Pancreas (tissue), 10 donors: Measurements from ENCODE around the gene FLT1. TPM values are rescaled to one million over a fixed set of nuclear protein-coding genes. Genes with fewer than 3 reads are reported as not detected.

Experiments
- ATAC-seq, 4 donors: fragments of 200-7000 bp; cut with Tn5 transposase; one replicate each; pipeline versions ENCODE4 v1.8.0 to v1.9.1; 2020; ENCODE audit warnings: mild to moderate bottlenecking in 4 of 4, moderate library complexity in 4 of 4
- DNase-seq, 6 donors: peaks; one replicate each; pipeline ENCODE4 v3.0.0-alpha.2; 2020
- FAIRE-seq: peaks from 2 replicates; lab custom pipeline; 2012; peaks lifted over from hg19 to GRCh38; lab: Jason Lieb, UNC
- H3K27ac ChIP-seq, 4 donors: fragments of 200-600 bp; sonication (generic); 1 replicate in 3 of 4; 2 replicates in 1 of 4; pipeline versions ENCODE4 v1.5.0 to v1.8.0; 2020
- H3K27me3 ChIP-seq, 4 donors: fragments of 200-600 bp; one replicate each; pipeline ENCODE4 v1.8.0; 2021
- H3K36me3 ChIP-seq, 3 donors: fragments of 200-600 bp; sonication (generic) in 1 of 3; one replicate each; pipeline versions ENCODE4 v1.5.0 to v1.8.0; 2020 to 2021
- H3K4me1 ChIP-seq, 3 donors: fragments of 200-600 bp; one replicate each; pipeline ENCODE4 v1.8.0; 2021
- H3K4me3 ChIP-seq, 4 donors: fragments of 200-600 bp; sonication (generic) in 2 of 4; one replicate each; pipeline versions ENCODE4 v1.5.0 to v1.8.0; 2020 to 2021
- H3K9me3 ChIP-seq, 4 donors: fragments of 200-600 bp; one replicate each; pipeline ENCODE4 v1.8.0; 2021
- CTCF ChIP-seq, 4 donors: fragments of 200-600 bp; sonication (generic) in 3 of 4; IDR thresholded peaks; one replicate each; pipeline versions ENCODE4 v1.5.0 to v1.8.0; 2021; ENCODE audit warnings: antibody characterized with exemption in 4 of 4
- WGBS, 2 donors: extraction: QIAGEN DNeasy Blood & Tissue Kit; methylation state at CpG; one replicate each; pipeline ENCODE4 v1.1.7; 2013; 5-methylcytosine and 5-hydroxymethylcytosine counted together
- intact Hi-C, 3 donors: fragments of 100-400 bp; cut with DNase I; formaldehyde crosslinking; loops; one replicate each; pipeline versions ENCODE4 v1.11.1 to v1.14.2; 2022
- polyA plus RNA-seq, 2 donors: library from polyadenylated mRNA; stranded (reverse); fragments of 200-250 nt; gene quantifications; one replicate each; pipeline ENCODE4 v1.2.3, GENCODE V29; 2013
- total RNA-seq, 6 donors: library from RNA; stranded (reverse); fragmentation: NEBNext Ultra II Directional in 4 of 6; extraction: Animal tissue kit (Norgen Biotek cat#: 25700) in 4 of 6; gene quantifications; one replicate each; pipeline versions ENCODE4 v1.2.1 to v1.2.4, GENCODE V29; 2021 to 2023
- donor health status: healthy with polysubstance abuse.
- donor health status: DM: no; HTN: no; CAD: no; lungs with moderate emphysema.
- donor health status: DM: no; HTN: no; CAD: no.
- donor health status: control.
- donor health status: control.
- donor health status: Bipolar disorder and iron deficiency.
- donor health status: DM: yes; HTN: yes; CAD: no.
- donor health status: DM: no; HTN: no; CAD: no.
- donor health status: DM: no; HTN: no; CAD: no.
- donor health status: DM: yes; HTN: yes; CAD: no.

Gene FLT1
- total and polyA plus RNA-seq, 8 donors = 1.1 to 12.7 (median 8.1) TPM

- FAIRE-seq (no peak), ATAC-seq (no peak), DNase-seq (no peak)
- no peak overlapping the region for H3K4me3 ChIP-seq
- H3K9me3 ChIP-seq = no peaks in the 10 kb centered on the region
- no peak for TF ChIP-seq CTCF (IDR thresholded peaks at IDR 0.05)
- H3K27ac ChIP-seq = no peak overlapping the region
- WGBS, 2 donors = 61 to 64% methylated on average over 6 of the region's 6 CpGs
- intact Hi-C loops = no loop called here
- no peaks in the 10 kb centered on the region for H3K27me3 ChIP-seq
- H3K36me3 ChIP-seq = no peaks in the 10 kb centered on the region
- no peaks in the 10 kb centered on the region for H3K4me1 ChIP-seq
Measured at GRCh38 chr13:28503182-28503967, 8.4 kb upstream of the FLT1 start.

- Histone ChIP-seq H3K36me3 (no peaks in the 10 kb centered on the region), H3K4me3 (no peak overlapping the region), H3K27me3 (no peaks in the 10 kb centered on the region), H3K27ac (no peak overlapping the region), H3K4me1 (no peaks in the 10 kb centered on the region), H3K9me3 (no peaks in the 10 kb centered on the region)
- intact Hi-C loops = no loop called here
- 82 to 87% methylated on average over 6 of the region's 6 CpGs for WGBS, 2 donors
- FAIRE-seq (no peak), ATAC-seq (no peak), DNase-seq (no peak)
- TF ChIP-seq CTCF (IDR thresholded peaks at IDR 0.05) = no peak
Measured at GRCh38 chr13:28501547-28501946, 6.6 kb upstream of the FLT1 start.

GRCh38 chr13:28499609-28500008, 4.7 kb upstream of the FLT1 start:
- no peaks in the 10 kb centered on the region for H3K9me3 ChIP-seq
- intact Hi-C loops = no loop called here
- ATAC-seq (no peak), DNase-seq (no peak), FAIRE-seq (no peak)
- no peak for TF ChIP-seq CTCF (IDR thresholded peaks at IDR 0.05)
- H3K4me3 ChIP-seq = no peak overlapping the region
- peaks cover 0 to 1% (median 0%) of the 10 kb centered on the region in 4 donors for H3K27me3 ChIP-seq
- H3K36me3 ChIP-seq = no peaks in the 10 kb centered on the region
- no peak overlapping the region for H3K27ac ChIP-seq
- WGBS, 2 donors = 70 to 74% methylated on average over 5 of the region's 5 CpGs
- H3K4me1 ChIP-seq = no peaks in the 10 kb centered on the region

GRCh38 chr13:28498481-28499115, 3.7 kb upstream of the FLT1 start:
- Histone ChIP-seq H3K9me3 (no peaks in the 10 kb centered on the region), H3K27me3 (peaks cover 0 to 11% (median 4%) of the 10 kb centered on the region in 4 donors), H3K4me3 (no peak overlapping the region), H3K27ac (no peak overlapping the region), H3K36me3 (no peaks in the 10 kb centered on the region), H3K4me1 (peaks cover 0 to 5% (median 0%) of the 10 kb centered on the region in 3 donors)
- WGBS, 2 donors = 69 to 71% methylated on average over 16 of the region's 16 CpGs
- ATAC-seq = no peak
- FAIRE-seq = no peak
- intact Hi-C loops = no loop called here
- DNase-seq = no peak
- no peak for TF ChIP-seq CTCF (IDR thresholded peaks at IDR 0.05)
